Loucy (cell line): ENCODE measurements around the gene TRERF1.
"Not testable (repeated sequence)": the region's sequence is repeated elsewhere in the genome, so short reads cannot be mapped to it uniquely, and the experiment has no call there.

ENCODE experiments used
- H2AFZ ChIP-seq: fragments of 200-600 bp; sonication (generic); 2 replicates; pipeline ENCODE4 v1.6.0; 2016; ENCODE audit warnings: antibody characterized with exemption, mild to moderate bottlenecking, low read length, moderate library complexity
- H3F3A ChIP-seq: fragments of 200-600 bp; 2 replicates; pipeline ENCODE4 v1.6.0; 2016; ENCODE audit warnings: antibody characterized with exemption, low read depth, mild to moderate bottlenecking
- H3K27me3 ChIP-seq: fragments of 200-600 bp; sonication (generic); 2 replicates; pipeline ENCODE4 v1.6.1; 2014; ENCODE audit warnings: low read length, mild to moderate bottlenecking; ENCODE audit not compliant: insufficient read depth, poor library complexity, severe bottlenecking
- H3K36me3 ChIP-seq: fragments of 200-600 bp; sonication (generic); 2 replicates; pipeline ENCODE4 v1.6.1; 2016; ENCODE audit warnings: low read length; ENCODE audit not compliant: insufficient read depth
- H3K4me1 ChIP-seq: fragments of 200-600 bp; sonication (generic); 2 replicates; pipeline ENCODE4 v1.5.1; 2014; ENCODE audit warnings: low read length, mild to moderate bottlenecking; ENCODE audit not compliant: insufficient read depth, poor library complexity, severe bottlenecking
- H3K4me2 ChIP-seq: fragments of 200-600 bp; sonication (generic); 2 replicates; pipeline ENCODE4 v1.6.0; 2014; ENCODE audit warnings: antibody characterized with exemption, low read length, low read depth, mild to moderate bottlenecking; ENCODE audit not compliant: poor library complexity, severe bottlenecking
- H3K4me3 ChIP-seq: fragments of 200-600 bp; sonication (generic); 2 replicates; pipeline ENCODE4 v1.5.1; 2014; ENCODE audit warnings: low read length, mild to moderate bottlenecking, mixed read lengths; ENCODE audit not compliant: poor library complexity, severe bottlenecking
- H3K79me2 ChIP-seq: fragments of 200-600 bp; sonication (generic); 2 replicates; pipeline ENCODE4 v1.6.1; 2014; ENCODE audit warnings: low read length; ENCODE audit not compliant: insufficient read depth
- H3K9ac ChIP-seq: fragments of 200-600 bp; sonication (generic); 2 replicates; pipeline ENCODE4 v1.6.0; 2014; ENCODE audit warnings: mild to moderate bottlenecking, low read depth, low read length, moderate library complexity; ENCODE audit not compliant: poor library complexity, severe bottlenecking
- H3K9me2 ChIP-seq: fragments of 200-600 bp; sonication (generic); replicated peaks from 2 replicates; pipeline ENCODE4 v1.6.1; 2016; ENCODE audit warnings: low read depth, low read length, mixed read lengths
- H3K9me3 ChIP-seq: fragments of 200-600 bp; sonication (generic); 2 replicates; pipeline ENCODE4 v1.6.1; 2014; ENCODE audit warnings: mild to moderate bottlenecking, antibody characterized with exemption, low read length, low read depth; ENCODE audit not compliant: insufficient read depth
- H4K20me1 ChIP-seq: fragments of 200-600 bp; sonication (generic); 2 replicates; pipeline ENCODE4 v1.6.0; 2014; ENCODE audit warnings: antibody characterized with exemption, low read length, mild to moderate bottlenecking; ENCODE audit not compliant: insufficient read depth, poor library complexity, severe bottlenecking
- CTCF ChIP-seq: fragments of 200-600 bp; sonication (generic); conservative IDR thresholded peaks from 2 replicates; pipeline ENCODE4 v1.5.1; 2014; ENCODE audit warnings: mild to moderate bottlenecking, antibody characterized with exemption, low read length
- EZH2phosphoT487 ChIP-seq: fragments of 200-600 bp; IDR thresholded peaks from 2 replicates; pipeline ENCODE4 v1.6.1; 2018; ENCODE audit warnings: antibody characterized with exemption, mild to moderate bottlenecking, moderate library complexity, borderline replicate concordance

The TRERF1 gene

GRCh38 chr6:42448391-42448790 is 3.3 kb downstream of the TRERF1 start:
- no peaks in the 10 kb centered on the region for H3K9me2 ChIP-seq
- TF ChIP-seq EZH2phosphoT487 (no peak), CTCF (no peak)
- peak overlapping the region; percentile 83 for H3K4me3 ChIP-seq
- H3F3A ChIP-seq, result no peaks in the 10 kb centered on the region
- H2AFZ ChIP-seq, result no peak overlapping the region
- H3K9ac ChIP-seq, result peak overlapping the region; percentile 93
- H3K4me2 ChIP-seq, result peak overlapping the region; percentile 86
- no peaks in the 10 kb centered on the region for H3K36me3 ChIP-seq
- no peaks in the 10 kb centered on the region for H3K9me3 ChIP-seq
- H3K27me3 ChIP-seq, result no peaks in the 10 kb centered on the region
- H3K4me1 ChIP-seq, result peaks cover 58% of the 10 kb centered on the region
- peaks cover 81% of the 10 kb centered on the region for H3K79me2 ChIP-seq
- peaks cover 41% of the 10 kb centered on the region for H4K20me1 ChIP-seq

- Histone ChIP-seq H4K20me1 (peaks cover 41% of the 10 kb centered on the region), H3K9me3 (no peaks in the 10 kb centered on the region), H3F3A (no peaks in the 10 kb centered on the region), H3K4me2 (peak overlapping the region; percentile 86), H3K79me2 (peaks cover 94% of the 10 kb centered on the region), H3K4me1 (peaks cover 63% of the 10 kb centered on the region), H2AFZ (no peak overlapping the region), H3K4me3 (peak overlapping the region; percentile 8), H3K27me3 (no peaks in the 10 kb centered on the region), H3K36me3 (no peaks in the 10 kb centered on the region), H3K9ac (no peak overlapping the region), H3K9me2 (no peaks in the 10 kb centered on the region)
- TF ChIP-seq CTCF (no peak), EZH2phosphoT487 (no peak)
Observed at GRCh38 chr6:42446996-42447395, 4.7 kb downstream of the TRERF1 start.

- Histone ChIP-seq H3K4me1 (peaks cover 63% of the 10 kb centered on the region), H3K27me3 (no peaks in the 10 kb centered on the region), H3K9me3 (no peaks in the 10 kb centered on the region), H3K36me3 (no peaks in the 10 kb centered on the region), H3F3A (no peaks in the 10 kb centered on the region), H2AFZ (no peak overlapping the region), H3K79me2 (peaks cover 99% of the 10 kb centered on the region), H3K4me3 (no peak overlapping the region), H3K9ac (no peak overlapping the region), H4K20me1 (peaks cover 46% of the 10 kb centered on the region), H3K4me2 (peak overlapping the region; percentile 86), H3K9me2 (no peaks in the 10 kb centered on the region)
- TF ChIP-seq EZH2phosphoT487 (no peak), CTCF (no peak)
Observed at GRCh38 chr6:42446370-42446769, 5.4 kb downstream of the TRERF1 start.

- H3K9me2 ChIP-seq, H2AFZ ChIP-seq, H3K4me3 ChIP-seq, H3F3A ChIP-seq, H3K27me3 ChIP-seq, H3K36me3 ChIP-seq, H3K9ac ChIP-seq, H3K9me3 ChIP-seq: not testable (repeated sequence)
- H4K20me1 ChIP-seq, result peaks cover 50% of the 10 kb centered on the region
- H3K4me2 ChIP-seq, result peak overlapping the region; percentile 86
- peaks cover 99% of the 10 kb centered on the region for H3K79me2 ChIP-seq
- H3K4me1 ChIP-seq, result peaks cover 63% of the 10 kb centered on the region
Observed at GRCh38 chr6:42445955-42446354, 5.8 kb downstream of the TRERF1 start.
